HepG2 (cell line): ENCODE results near the gene ASH1L.
"Not testable (repeated sequence)": the region's sequence is repeated elsewhere in the genome, so short reads cannot be mapped to it uniquely, and the experiment has no call there.

Experiments used
- BRCA1 ChIP-seq: sonication (generic); formaldehyde crosslinking; IDR thresholded peaks from 2 replicates; pipeline ENCODE4 v1.4.0; 2020; ENCODE audit warnings: missing genetic modification reagents
- BRD4 ChIP-seq: sonication (generic); formaldehyde crosslinking; IDR thresholded peaks from 2 replicates; pipeline ENCODE4 v1.4.0; 2020; ENCODE audit warnings: missing genetic modification reagents
- CEBPB ChIP-seq: IDR thresholded peaks from 2 replicates; pipeline ENCODE4 v1.6.1; 2011; ENCODE audit warnings: low read depth, low read length, improper control_type of control experiment, borderline replicate concordance
- CTCF ChIP-seq: sonication (generic); formaldehyde crosslinking; IDR thresholded peaks from 2 replicates; pipeline ENCODE4 v1.5.0; 2020; ENCODE audit warnings: mild to moderate bottlenecking, missing genetic modification reagents, moderate library complexity
- EZH2 ChIP-seq: conservative IDR thresholded peaks from 2 replicates; pipeline ENCODE4 v1.6.1; 2012; ENCODE audit warnings: mild to moderate bottlenecking, low read depth, low read length, moderate library complexity
- MAFK ChIP-seq, 2 experiments: IDR thresholded peaks in 1 of 2; conservative IDR thresholded peaks in 1 of 2; 2 replicates each; pipeline ENCODE4 v1.6.1; 2011; ENCODE audit warnings: improper control_type of control experiment in 2 of 2, low read length in 2 of 2
- MYNN ChIP-seq: sonication (generic); formaldehyde crosslinking; IDR thresholded peaks from 2 replicates; pipeline ENCODE4 v1.4.0; 2020; ENCODE audit warnings: mild to moderate bottlenecking, low read depth, missing genetic modification reagents
- POLR2A ChIP-seq, 2 experiments: IDR thresholded peaks; 2 replicates each; pipeline ENCODE4 v1.6.1; 2011; ENCODE audit warnings: low read depth in 2 of 2, low read length in 2 of 2, mild to moderate bottlenecking in 1 of 2, moderate library complexity in 1 of 2; ENCODE audit not compliant: insufficient read depth in 1 of 2
- SIN3A ChIP-seq: IDR thresholded peaks from 2 replicates; pipeline ENCODE4 v1.6.1; 2011; ENCODE audit warnings: low read depth, mild to moderate bottlenecking, control low read depth, low read length, borderline replicate concordance
- ZBTB25 ChIP-seq: IDR thresholded peaks from 2 replicates; pipeline ENCODE4 v1.6.1; 2018; ENCODE audit warnings: missing genetic modification reagents
- ZC3H4 ChIP-seq: sonication (generic); formaldehyde crosslinking; IDR thresholded peaks from 2 replicates; pipeline ENCODE4 v1.4.0; 2020; ENCODE audit warnings: missing genetic modification reagents, borderline replicate concordance
- ZNF407 ChIP-seq: sonication (generic); formaldehyde crosslinking; IDR thresholded peaks from one replicate; pipeline ENCODE4 v1.5.1; 2020; ENCODE audit warnings: mild to moderate bottlenecking, missing genetic modification reagents; ENCODE audit errors: not compliant biosample characterization
- ZNF782 ChIP-seq: sonication (generic); formaldehyde crosslinking; IDR thresholded peaks from 2 replicates; pipeline ENCODE4 v1.4.0; 2020; ENCODE audit warnings: missing genetic modification reagents, mild to moderate bottlenecking, borderline replicate concordance

- TF ChIP-seq ZBTB25 (CRISPR knock-in tag); CTCF; ZC3H4; POLR2A (IDR thresholded peaks at IDR 0.05; ENCODE audit: insufficient read depth in 1 of 2, low read depth in 2 of 2, low read length in 2 of 2); EZH2; SIN3A; BRCA1 (CRISPR knock-in tag); MYNN (CRISPR knock-in tag); BRD4 (CRISPR knock-in tag); CEBPB; ZNF407 (CRISPR knock-in tag); ZNF782 (CRISPR knock-in tag); MAFK (conservative IDR thresholded peaks at IDR 0.05 in 1 of 2, IDR thresholded peaks at IDR 0.05 in 1 of 2; ENCODE audit: low read length in 2 of 2): not testable (repeated sequence)
Measured at GRCh38 chr1:155563377-155564022, 897 bp upstream of the ASH1L start.
